Tibial nerve (tissue), 4 donors: ENCODE measurements around the gene MOCOS. TPM values are rescaled to one million over a fixed set of nuclear protein-coding genes. Genes with fewer than 3 reads are reported as not detected.
"Not testable (repeated sequence)": the region's sequence is repeated elsewhere in the genome, so short reads cannot be mapped to it uniquely, and the experiment has no call there.

Experiments used
- DNase-seq, 2 donors: peaks; one replicate each; pipeline ENCODE4 v3.0.0-alpha.2; 2019; ENCODE audit warnings: low spot score in 2 of 2
- H3K27ac ChIP-seq, 4 donors: fragments of 200-600 bp; sonication (generic) in 3 of 4; one replicate each; pipeline ENCODE4 v1.5.1; 2017 to 2019; ENCODE audit warnings: mild to moderate bottlenecking in 1 of 4
- H3K27me3 ChIP-seq, 2 donors: fragments of 200-600 bp; sonication (generic) in 1 of 2; one replicate each; pipeline versions ENCODE4 v1.5.1 to v1.6.0; 2017 to 2019
- H3K36me3 ChIP-seq, 3 donors: fragments of 200-600 bp; sonication (generic); one replicate each; pipeline ENCODE4 v1.5.1; 2018 to 2019
- H3K4me1 ChIP-seq, 4 donors: fragments of 200-600 bp; sonication (generic) in 3 of 4; one replicate each; pipeline ENCODE4 v1.5.1; 2017 to 2019
- H3K4me3 ChIP-seq, 4 donors: fragments of 200-600 bp; sonication (generic) in 3 of 4; one replicate each; pipeline ENCODE4 v1.5.1; 2017 to 2019; ENCODE audit warnings: mild to moderate bottlenecking in 1 of 4, moderate library complexity in 1 of 4
- H3K9me3 ChIP-seq, 4 donors: fragments of 200-600 bp; sonication (generic) in 3 of 4; one replicate each; pipeline ENCODE4 v1.5.1; 2017 to 2019
- EP300 ChIP-seq, 2 donors: sonication (generic); formaldehyde crosslinking; IDR thresholded peaks; one replicate each; pipeline ENCODE4 v1.6.1; 2017; ENCODE audit warnings: antibody characterized with exemption in 2 of 2, mild to moderate bottlenecking in 1 of 2
- POLR2A ChIP-seq, 2 donors: fragments of 450-650 bp; IDR thresholded peaks; one replicate each; pipeline ENCODE4 v1.6.1; 2017; ENCODE audit warnings: antibody characterized with exemption in 2 of 2, mild to moderate bottlenecking in 2 of 2, moderate library complexity in 2 of 2
- WGBS, 2 donors: methylation state at CpG; one replicate each; pipeline ENCODE4 v1.1.5; 2018; 5-methylcytosine and 5-hydroxymethylcytosine counted together
- total RNA-seq, 4 donors: library from RNA; depleted of rRNA; stranded (reverse); fragments of >200 nt; gene quantifications; one replicate each; pipeline ENCODE4 v1.1.0, GENCODE V29; 2016
- TF ChIP-seq, protein P1 (sequence below), 5 experiments: fragments of 200-600 bp in 3 of 5; fragments of 450-650 bp in 2 of 5; sonication (generic) in 3 of 5; IDR thresholded peaks; one replicate each; pipeline ENCODE4 v1.5.1; 2016 to 2019; ENCODE audit warnings: antibody characterized with exemption in 5 of 5, mild to moderate bottlenecking in 3 of 5, moderate library complexity in 2 of 5

The MOCOS gene
- total RNA-seq, 4 donors from 2014 or later = 6.9 to 10.2 (median 8.9) TPM

DNA sequence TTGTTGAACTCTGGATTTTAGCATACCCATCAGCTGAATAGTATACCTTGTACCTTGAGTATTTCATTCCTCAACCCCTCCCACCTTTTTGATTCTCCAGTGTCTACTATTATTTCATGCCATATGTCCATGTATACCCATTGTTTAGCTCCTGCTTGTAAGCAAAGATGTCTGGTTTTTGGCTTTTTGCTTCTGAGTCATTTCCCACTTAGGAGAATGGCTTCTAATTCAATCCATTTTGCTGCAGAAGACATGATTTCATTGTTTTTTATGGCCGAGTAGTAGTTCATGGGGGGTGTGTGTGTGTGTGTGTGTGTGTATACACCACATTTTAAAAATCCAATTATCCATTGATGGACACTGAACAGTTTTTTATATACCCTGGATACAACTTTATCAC lies 24.3 kb upstream of the MOCOS start:
- no peaks in the 10 kb centered on the region for H3K27me3 ChIP-seq
- H3K4me1 ChIP-seq = no peaks in the 10 kb centered on the region
- H3K9me3 ChIP-seq = no peaks in the 10 kb centered on the region
- peaks cover 4 to 89% (median 11%) of the 10 kb centered on the region in 3 donors for H3K36me3 ChIP-seq
- H3K27ac ChIP-seq = no peak overlapping the region
- no peak overlapping the region for H3K4me3 ChIP-seq
- DNase-seq = no peak
- TF ChIP-seq POLR2A (IDR thresholded peaks at IDR 0.05) (no peak), EP300 (IDR thresholded peaks at IDR 0.05) (no peak)
- TF ChIP-seq, protein P1, sequence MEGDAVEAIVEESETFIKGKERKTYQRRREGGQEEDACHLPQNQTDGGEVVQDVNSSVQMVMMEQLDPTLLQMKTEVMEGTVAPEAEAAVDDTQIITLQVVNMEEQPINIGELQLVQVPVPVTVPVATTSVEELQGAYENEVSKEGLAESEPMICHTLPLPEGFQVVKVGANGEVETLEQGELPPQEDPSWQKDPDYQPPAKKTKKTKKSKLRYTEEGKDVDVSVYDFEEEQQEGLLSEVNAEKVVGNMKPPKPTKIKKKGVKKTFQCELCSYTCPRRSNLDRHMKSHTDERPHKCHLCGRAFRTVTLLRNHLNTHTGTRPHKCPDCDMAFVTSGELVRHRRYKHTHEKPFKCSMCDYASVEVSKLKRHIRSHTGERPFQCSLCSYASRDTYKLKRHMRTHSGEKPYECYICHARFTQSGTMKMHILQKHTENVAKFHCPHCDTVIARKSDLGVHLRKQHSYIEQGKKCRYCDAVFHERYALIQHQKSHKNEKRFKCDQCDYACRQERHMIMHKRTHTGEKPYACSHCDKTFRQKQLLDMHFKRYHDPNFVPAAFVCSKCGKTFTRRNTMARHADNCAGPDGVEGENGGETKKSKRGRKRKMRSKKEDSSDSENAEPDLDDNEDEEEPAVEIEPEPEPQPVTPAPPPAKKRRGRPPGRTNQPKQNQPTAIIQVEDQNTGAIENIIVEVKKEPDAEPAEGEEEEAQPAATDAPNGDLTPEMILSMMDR (IDR thresholded peaks at IDR 0.05) = no peak
- WGBS, 2 donors = 47 to 61% methylated on average over 1 of the region's 1 CpG

DNA sequence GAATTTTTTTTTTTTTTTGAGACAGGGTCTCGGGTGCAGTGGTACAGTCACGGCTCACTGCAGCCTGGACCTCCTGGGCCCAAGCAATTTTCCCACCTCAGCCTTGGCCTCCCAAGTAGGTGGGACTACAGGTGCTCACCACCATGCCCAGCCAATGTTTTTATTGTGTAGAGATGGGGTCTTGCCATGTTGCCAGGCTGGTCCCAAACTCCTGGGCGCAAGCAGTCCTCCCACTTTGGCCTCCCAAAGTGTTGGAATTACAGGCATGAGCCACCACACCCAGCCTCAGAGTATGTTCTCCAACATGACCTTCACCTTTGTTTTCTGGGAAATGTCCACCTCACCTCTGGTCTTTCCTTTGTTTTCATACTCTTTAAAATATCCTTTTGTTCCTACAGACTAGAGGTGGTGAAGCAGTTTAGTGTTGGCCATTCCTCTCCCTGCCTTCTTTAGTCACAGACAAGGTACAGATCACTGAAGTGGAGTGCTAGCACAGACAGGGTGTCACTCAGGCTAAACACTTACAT lies 19.5 kb upstream of the MOCOS start:
- WGBS, 2 donors = 93 to 94% methylated on average over 3 of the region's 3 CpGs
- TF ChIP-seq EP300 (IDR thresholded peaks at IDR 0.05) (no peak), POLR2A (IDR thresholded peaks at IDR 0.05) (no peak)
- TF ChIP-seq, protein P1 (IDR thresholded peaks at IDR 0.05) = no peak
- Histone ChIP-seq H3K36me3 (peaks cover 4 to 88% (median 8%) of the 10 kb centered on the region in 3 donors), H3K27ac (no peak overlapping the region), H3K27me3 (no peaks in the 10 kb centered on the region), H3K4me3 (no peak overlapping the region), H3K9me3 (no peaks in the 10 kb centered on the region), H3K4me1 (no peaks in the 10 kb centered on the region)
- DNase-seq = no peak

DNA sequence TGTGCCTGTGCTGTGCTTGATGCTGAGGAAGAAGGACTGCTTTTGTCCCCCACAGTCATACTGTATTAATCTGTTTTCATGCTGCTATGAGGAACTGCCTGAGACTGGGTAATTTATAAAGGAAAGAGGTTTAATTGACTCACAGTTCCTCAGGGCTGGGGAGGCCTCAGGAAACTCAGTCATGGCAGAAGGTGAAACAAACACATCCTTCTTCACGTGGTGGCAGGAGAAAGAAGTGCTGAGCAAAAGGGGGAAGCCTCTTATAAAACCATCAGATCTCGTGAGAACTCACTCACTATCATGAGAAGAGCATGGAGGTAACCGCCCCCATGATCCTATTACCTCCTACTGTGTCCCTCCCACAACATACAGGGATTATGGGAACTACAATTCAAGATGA lies 19.0 kb upstream of the MOCOS start:
- H3K36me3 ChIP-seq = peaks cover 4 to 87% (median 8%) of the 10 kb centered on the region in 3 donors
- H3K4me1 ChIP-seq, H3K4me3 ChIP-seq, H3K27me3 ChIP-seq, DNase-seq, H3K27ac ChIP-seq, H3K9me3 ChIP-seq: not testable (repeated sequence)
- 84 to 86% methylated on average over 3 of the region's 3 CpGs for WGBS, 2 donors

DNA sequence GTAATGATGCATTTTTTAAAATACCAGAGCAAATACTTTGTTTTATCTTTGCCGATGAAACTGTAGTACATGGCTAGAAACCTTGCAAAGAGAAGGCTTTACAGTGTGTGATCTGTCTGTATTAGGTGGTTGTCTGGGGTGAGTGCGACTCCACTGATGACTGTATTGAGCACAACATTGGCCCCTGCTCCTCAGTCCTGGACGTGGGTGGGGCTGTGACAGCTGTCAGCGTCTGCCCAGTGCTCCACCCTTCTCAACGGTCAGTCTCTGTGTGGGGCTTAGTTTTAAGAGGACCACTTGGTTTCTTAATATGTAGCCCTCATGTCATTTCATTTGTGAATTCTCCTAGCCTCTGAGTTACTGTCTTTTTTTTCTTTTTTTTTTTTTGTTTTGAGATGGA lies 17.4 kb upstream of the MOCOS start:
- TF ChIP-seq EP300 (IDR thresholded peaks at IDR 0.05) (no peak), POLR2A (IDR thresholded peaks at IDR 0.05) (no peak)
- TF ChIP-seq, protein P1 (IDR thresholded peaks at IDR 0.05) = no peak
- no peaks in the 10 kb centered on the region for H3K4me1 ChIP-seq
- 84 to 85% methylated on average over 5 of the region's 5 CpGs for WGBS, 2 donors
- H3K27ac ChIP-seq = no peak overlapping the region
- H3K4me3 ChIP-seq = no peak overlapping the region
- H3K36me3 ChIP-seq = peaks cover 8 to 94% (median 8%) of the 10 kb centered on the region in 3 donors
- no peak for DNase-seq
- no peaks in the 10 kb centered on the region for H3K9me3 ChIP-seq
- no peaks in the 10 kb centered on the region for H3K27me3 ChIP-seq

DNA sequence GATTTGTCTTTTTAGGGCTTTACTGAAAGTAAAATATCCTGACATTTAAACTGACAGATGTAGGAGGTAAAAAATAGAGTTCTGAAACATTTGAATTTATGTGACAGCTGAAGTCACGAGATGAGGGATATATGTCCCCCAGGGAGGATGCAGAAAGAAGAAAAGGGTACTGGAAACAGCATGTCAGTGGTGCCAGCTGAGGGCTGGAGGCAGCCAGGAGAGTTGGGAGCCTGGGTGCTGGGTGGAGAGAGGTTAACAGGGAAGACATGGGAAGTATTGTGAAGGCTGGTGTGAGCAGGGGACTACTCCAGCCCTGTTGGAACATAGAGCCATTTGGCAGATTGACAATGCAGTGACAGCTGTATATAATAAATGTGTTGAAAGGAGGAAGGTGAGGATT lies 11.8 kb upstream of the MOCOS start:
- DNase-seq = no peak
- peaks cover 2 to 74% (median 7%) of the 10 kb centered on the region in 3 donors for H3K36me3 ChIP-seq
- peaks cover 0 to 12% (median 3%) of the 10 kb centered on the region in 4 donors for H3K4me1 ChIP-seq
- WGBS, 2 donors = 80 to 84% methylated on average over 1 of the region's 1 CpG
- no peak overlapping the region for H3K27ac ChIP-seq
- no peaks in the 10 kb centered on the region for H3K9me3 ChIP-seq
- no peaks in the 10 kb centered on the region for H3K27me3 ChIP-seq
- H3K4me3 ChIP-seq = no peak overlapping the region
- TF ChIP-seq EP300 (IDR thresholded peaks at IDR 0.05) (no peak), POLR2A (IDR thresholded peaks at IDR 0.05) (no peak)
- TF ChIP-seq, protein P1 (IDR thresholded peaks at IDR 0.05) = no peak

DNA sequence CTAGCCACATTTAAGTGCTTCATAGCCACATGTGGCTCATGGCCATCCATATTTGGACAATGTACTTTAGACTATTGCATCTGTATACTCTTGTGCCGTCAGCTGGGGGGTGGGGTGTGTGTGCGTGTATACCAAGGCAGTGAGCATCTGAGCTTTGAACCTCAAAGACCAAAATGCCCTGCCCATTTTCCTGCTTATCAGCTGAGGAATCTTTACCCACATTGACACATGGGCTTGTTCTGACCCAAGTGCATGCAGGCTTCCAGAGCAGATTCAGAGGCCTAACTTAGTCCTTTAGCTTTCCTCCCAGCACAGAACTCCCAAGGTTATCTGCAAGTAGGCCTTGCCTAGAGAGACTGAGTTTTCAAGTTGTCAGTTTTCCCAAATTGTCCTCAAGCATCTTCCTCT lies 11.1 kb upstream of the MOCOS start:
- WGBS, 2 donors = 94 to 95% methylated on average over 2 of the region's 2 CpGs
- Histone ChIP-seq H3K4me3 (no peak overlapping the region), H3K27me3 (no peaks in the 10 kb centered on the region), H3K27ac (no peak overlapping the region), H3K36me3 (peaks cover 2 to 67% (median 7%) of the 10 kb centered on the region in 3 donors), H3K4me1 (peaks cover 0 to 15% (median 4%) of the 10 kb centered on the region in 4 donors), H3K9me3 (no peaks in the 10 kb centered on the region)
- no peak for DNase-seq
- no peak for TF ChIP-seq POLR2A (IDR thresholded peaks at IDR 0.05)
- no peak for TF ChIP-seq EP300 (IDR thresholded peaks at IDR 0.05)
